GM12874 (cell line): ENCODE data around the gene TDP1.
A peak's percentile ranks its signal among the peaks of the same experiment; 100 is the strongest.

Experiments used
- TF ChIP-seq, protein P1 (sequence below): IDR thresholded peaks from 2 replicates; pipeline ENCODE4 v1.5.1; 2011; ENCODE audit warnings: low read depth, mild to moderate bottlenecking, control low read depth, low read length, moderate library complexity; ENCODE audit not compliant: insufficient read depth

Gene TDP1

DNA sequence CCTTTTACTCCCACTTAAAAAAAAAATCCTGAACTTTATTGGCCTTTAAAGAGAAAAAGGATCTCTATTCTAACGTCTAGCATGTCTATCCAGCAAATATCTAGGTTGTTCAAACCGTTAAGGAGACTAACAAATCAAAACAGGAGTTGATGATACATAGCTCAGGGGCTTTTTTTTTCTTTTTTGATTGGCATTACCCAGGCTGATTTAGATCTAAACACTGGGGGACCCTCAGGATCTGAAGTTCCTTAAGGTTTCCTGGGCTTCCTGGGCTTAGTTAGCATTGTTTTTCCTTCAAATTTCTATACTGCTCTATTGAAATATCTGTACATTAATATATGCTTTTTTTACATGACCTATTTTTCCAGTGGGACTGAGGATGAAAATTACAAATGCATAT, 43.5 kb upstream of the TDP1 start:
- TF ChIP-seq, protein P1, sequence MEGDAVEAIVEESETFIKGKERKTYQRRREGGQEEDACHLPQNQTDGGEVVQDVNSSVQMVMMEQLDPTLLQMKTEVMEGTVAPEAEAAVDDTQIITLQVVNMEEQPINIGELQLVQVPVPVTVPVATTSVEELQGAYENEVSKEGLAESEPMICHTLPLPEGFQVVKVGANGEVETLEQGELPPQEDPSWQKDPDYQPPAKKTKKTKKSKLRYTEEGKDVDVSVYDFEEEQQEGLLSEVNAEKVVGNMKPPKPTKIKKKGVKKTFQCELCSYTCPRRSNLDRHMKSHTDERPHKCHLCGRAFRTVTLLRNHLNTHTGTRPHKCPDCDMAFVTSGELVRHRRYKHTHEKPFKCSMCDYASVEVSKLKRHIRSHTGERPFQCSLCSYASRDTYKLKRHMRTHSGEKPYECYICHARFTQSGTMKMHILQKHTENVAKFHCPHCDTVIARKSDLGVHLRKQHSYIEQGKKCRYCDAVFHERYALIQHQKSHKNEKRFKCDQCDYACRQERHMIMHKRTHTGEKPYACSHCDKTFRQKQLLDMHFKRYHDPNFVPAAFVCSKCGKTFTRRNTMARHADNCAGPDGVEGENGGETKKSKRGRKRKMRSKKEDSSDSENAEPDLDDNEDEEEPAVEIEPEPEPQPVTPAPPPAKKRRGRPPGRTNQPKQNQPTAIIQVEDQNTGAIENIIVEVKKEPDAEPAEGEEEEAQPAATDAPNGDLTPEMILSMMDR, result no peak

DNA sequence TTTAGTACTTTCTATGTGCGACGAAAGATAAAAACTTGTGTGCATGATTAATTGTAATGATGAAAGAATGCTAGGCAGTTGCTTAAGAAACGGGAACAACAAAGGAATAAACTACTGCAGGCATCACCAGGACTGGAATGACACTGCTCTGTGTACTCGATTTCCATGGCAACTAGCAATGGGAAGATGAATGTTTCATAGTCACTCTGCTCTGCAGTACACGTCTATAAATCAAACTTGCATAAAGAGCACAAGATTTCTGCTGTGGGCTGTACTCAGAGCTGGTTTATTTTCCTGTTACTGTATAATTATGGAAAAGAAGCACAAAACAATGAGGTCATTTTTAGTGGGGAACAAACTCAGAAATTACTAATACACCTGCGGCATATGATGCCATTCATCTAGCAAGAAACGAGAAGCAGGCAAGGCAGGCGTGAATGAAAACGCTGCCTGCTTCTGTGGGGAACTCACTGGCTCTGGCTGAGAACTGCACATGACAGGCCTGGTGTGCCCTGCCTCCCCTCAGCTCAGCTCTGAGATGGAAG, 43.0 kb upstream of the TDP1 start:
- TF ChIP-seq, protein P1, result no peak

DNA sequence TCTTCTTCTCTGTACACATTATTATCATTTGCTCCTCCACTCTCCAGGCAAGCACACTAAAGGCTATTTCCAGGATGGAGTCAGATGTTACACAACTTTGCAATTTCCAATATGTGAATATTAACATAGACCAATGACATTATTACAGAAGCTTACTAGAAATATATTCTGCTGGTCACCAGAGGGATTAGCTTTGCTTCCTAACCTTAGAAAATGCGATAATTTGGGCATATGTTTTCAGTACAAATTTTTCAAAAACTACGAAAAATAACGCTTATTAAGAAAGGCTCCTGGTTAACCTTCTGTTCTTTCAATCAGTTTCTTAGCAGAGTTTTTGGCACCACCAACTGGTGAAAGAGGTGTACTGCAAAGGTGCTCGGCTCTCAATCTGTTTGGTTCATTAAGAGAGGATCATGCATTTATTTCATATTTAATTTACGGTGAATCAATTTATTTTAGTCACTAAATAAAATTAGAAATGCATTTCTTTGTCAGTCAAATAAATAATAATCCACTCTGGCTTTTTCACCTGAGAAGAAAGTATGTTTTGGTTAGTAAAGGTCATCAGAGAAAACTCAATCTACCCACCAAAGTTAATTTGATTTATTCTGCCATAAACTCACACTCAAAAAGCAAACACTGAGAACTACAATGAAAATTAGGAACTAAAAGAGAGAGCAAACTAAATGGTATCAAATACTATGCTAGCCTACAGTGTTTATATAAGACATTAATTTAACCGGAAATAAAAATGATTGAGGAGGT, 40.4 kb upstream of the TDP1 start:
- TF ChIP-seq, protein P1, result peak; percentile 76

DNA sequence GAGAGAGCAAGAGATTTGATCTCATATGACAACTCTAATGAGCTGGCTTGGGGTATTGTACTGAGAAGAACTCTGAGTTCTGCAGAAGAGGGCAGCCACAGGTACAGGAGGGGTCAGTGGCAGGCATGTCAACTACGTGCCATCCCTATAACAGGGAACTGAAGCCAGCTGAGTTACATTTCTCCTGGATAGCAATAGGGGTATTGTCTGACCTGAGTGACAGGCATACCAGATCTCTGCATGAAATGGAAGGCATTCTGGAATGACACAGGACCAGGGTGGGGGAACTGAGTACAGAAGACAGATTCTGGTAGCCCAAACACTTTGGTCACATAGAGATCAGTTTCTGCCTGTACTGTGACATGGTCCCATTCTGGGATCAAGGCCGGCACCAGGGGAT, 37.0 kb upstream of the TDP1 start:
- TF ChIP-seq, protein P1, result no peak

DNA sequence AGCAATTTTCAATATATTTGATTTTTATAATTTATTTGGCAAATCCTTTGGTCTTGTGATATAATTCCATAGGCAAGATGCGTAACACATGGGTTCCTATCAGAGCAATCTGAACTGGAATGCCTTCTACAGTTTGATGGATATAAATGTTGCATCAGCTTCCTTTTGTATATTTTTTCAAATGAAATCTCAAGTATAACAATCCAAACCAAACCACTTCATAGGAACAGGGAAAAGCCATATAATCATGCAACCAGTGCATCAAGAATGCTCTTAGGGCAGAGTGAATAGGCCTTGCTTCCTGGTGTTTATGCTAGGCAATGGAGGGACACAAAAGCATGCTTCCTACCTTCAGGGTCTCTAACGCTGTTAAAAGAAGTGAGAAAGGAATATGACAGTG, 35.7 kb upstream of the TDP1 start:
- TF ChIP-seq, protein P1, result no peak

DNA sequence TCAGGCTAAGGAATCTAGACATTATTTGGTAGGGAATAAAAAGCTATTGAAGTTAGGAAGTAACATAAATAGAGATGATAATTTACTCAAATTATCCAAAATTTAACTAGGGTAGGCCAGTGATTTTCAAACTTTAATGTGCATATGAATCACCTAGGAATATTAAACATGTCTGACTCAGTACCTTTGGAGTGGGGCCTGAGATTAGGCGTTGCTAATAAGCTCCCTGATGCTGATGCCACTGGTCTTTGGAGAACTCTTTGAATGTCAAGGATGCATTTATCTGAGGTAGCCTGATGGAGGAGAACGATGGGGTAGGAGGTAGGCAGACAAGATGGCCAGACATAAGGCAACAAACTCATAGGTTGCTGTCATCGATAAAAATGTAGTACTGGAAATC, 34.4 kb upstream of the TDP1 start:
- TF ChIP-seq, protein P1, result no peak

DNA sequence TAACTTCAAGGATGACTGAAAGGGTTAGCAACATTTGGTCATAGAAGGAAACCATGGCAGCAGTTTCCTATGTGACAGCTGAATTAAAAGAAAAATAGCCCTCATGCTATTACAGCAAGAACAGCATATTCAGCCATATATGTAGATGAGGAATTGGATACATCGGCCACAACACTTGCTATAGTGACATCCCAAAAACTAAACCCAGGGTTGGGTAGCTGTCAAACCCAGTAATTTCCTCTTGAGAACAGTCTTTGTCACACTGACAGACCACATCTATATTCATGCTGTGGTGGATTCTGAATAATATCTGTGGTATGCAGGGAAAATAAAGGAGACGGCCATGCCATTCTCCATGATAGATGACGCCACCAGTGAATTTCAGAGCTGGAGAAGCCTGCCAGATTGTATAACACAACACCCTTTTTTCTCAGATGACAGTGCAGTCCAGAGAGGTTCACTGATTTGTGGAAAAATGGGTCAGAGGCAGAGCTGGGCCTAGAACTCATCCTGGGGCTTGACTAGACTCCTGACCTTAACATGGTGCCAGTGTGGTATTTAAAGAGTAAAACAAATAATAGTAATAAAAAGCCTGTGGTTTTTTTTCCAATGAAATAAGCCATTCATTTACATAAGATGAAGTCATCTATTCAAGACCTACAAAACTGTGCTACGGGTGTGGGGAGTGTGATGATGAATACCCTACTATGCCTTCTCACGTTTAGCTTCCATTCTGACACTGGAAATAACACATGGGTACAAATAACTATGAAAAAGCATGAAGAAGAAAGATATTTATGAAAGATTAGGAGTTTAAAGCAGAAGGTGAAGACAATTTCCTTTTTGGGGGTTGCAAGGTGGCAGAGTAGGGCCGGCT, 33.5 kb upstream of the TDP1 start:
- TF ChIP-seq, protein P1, result no peak
